ENCODE measurements around the gene NECAB3.
A peak's percentile ranks its signal among the peaks of the same experiment; 100 is the strongest.

NECAB3 gene

GRCh38 chr20:33667245-33667675 lies 7.0 kb downstream of the NECAB3 start:
- peak overlapping the region; percentile 58 for H3K4me3 ChIP-seq (ENCODE audit: low read depth, low read length)
- TF ChIP-seq CTCF (IDR thresholded peaks at IDR 0.05; ENCODE audit: insufficient read depth, low read length, missing control alignments) = no peak
- CTCF ChIA-PET = interaction anchor here (0.9 to 8.7 kb wide), 23 partner anchors 12 to 463 kb away, joined by 3 to 99 read pairs (median 5); partner anchors contain the start of genes CBFA2T2 and E2F1
- POLR2A ChIA-PET = interaction anchor here (1.0 to 1.3 kb wide), 2 partner anchors 178 to 224 kb away, joined by 3 to 4 read pairs; partner anchors contain the start of gene CBFA2T2
- DNase-seq (ENCODE audit: low read depth, low spot score) = no peak

DNA sequence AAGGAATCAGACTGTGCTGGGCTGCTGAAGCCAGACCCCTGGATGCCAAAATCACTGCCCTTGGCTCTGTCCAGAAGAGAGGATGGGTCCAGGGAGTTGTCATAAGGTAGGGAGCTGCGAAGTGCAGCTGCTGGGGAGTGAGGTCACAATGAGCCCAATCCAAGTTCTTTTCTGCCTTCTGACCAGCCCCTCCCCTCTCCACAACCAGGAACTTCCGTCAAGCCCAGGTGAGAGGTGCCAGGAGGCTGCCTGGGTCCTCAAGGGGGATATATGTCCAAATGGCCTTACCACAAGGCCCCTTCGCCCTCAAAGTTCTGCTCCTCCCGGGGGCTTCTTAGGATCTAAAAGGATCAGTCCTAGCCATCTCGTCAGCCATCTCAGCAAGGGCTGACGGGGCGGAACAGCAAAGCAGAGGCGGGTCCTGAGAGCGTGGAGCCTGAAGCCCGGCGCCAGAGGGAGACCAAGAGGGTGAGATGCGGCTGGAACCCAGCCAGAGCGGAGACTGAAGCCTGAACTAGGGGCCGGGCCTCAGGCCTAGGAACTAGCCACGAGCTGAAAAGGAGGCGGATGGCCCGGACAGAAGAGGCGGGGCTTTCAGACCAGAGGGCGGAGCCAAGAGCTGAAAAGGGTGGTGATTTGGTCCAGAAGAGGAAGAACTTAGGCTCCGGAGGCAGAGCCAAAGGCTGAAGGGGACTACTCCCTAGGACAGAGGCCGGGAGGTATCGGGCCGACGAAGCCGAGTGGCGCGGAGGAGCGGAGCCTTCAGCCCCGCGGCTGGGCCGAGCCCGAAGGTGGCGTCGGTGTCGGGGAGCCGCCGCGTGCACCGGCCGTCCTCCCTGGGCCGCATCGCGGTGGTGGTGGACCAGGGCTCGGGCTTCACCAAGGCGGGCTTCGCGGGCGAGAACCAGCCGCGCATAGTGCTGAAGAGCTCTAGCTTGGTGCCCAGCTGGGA lies 7.7 kb downstream of the NECAB3 start, which contains the start of gene ACTL10:
Gene ACTL10 (plus strand): TSS at position 651 of the 952 bp plus-strand sequence. CDS start 555 bp downstream, outside the sequence.
- ChIA-PET POLR2A (interaction anchor here (0.7 to 1.3 kb wide), 4 partner anchors 8 to 224 kb away, joined by 3 to 4 read pairs (median 3); partner anchors contain the start of genes CBFA2T2 and ZNF341), CTCF (interaction anchor here (0.7 to 8.7 kb wide), 18 partner anchors 13 to 464 kb away, joined by 3 to 99 read pairs (median 5); partner anchors contain the start of genes CBFA2T2 and E2F1)
- peak; percentile 79 for DNase-seq (ENCODE audit: low read depth, low spot score)
- TF ChIP-seq CTCF (IDR thresholded peaks at IDR 0.05; ENCODE audit: insufficient read depth, low read length, missing control alignments) = peak; percentile 66
- H3K4me3 ChIP-seq (ENCODE audit: low read depth, low read length) = peak within 1 kb of the TSS; percentile 58

GRCh38 chr20:33664762-33665144 lies 9.5 kb downstream of the NECAB3 start:
- CTCF ChIA-PET = interaction anchor here (0.9 to 8.7 kb wide), 3 partner anchors 13 to 466 kb away, joined by 3 to 99 read pairs (median 3); no protein-coding TSS in a partner anchor
- DNase-seq (ENCODE audit: low read depth, low spot score) = no peak
- POLR2A ChIA-PET = interaction anchor here (0.9 to 1.8 kb wide), 2 partner anchors 7 to 16 kb away, joined by 3 to 5 read pairs; no protein-coding TSS in a partner anchor

GRCh38 chr20:33664085-33664761 lies 10.0 kb downstream of the NECAB3 start:
- ChIA-PET POLR2A (interaction anchor here (0.7 to 1.8 kb wide), 7 partner anchors 8 to 219 kb away, joined by 3 to 10 read pairs (median 3); no protein-coding TSS in a partner anchor), CTCF (interaction anchor here (0.9 to 8.7 kb wide), 3 partner anchors 13 to 467 kb away, joined by 3 to 99 read pairs (median 3); no protein-coding TSS in a partner anchor)
- TF ChIP-seq CTCF (IDR thresholded peaks at IDR 0.05; ENCODE audit: insufficient read depth, low read length, missing control alignments) = no peak
- peak overlapping the region; percentile 72 for H3K4me3 ChIP-seq (ENCODE audit: low read depth, low read length)
- DNase-seq (ENCODE audit: low read depth, low spot score) = no peak

More at GRCh38 chr20:33664762-33665144, 9.5 kb downstream of the NECAB3 start:
- no peak for TF ChIP-seq CTCF (IDR thresholded peaks at IDR 0.05; ENCODE audit: insufficient read depth, low read length, missing control alignments)
- no peak overlapping the region; the same call in 1 of the 2 replicates for H3K4me3 ChIP-seq (ENCODE audit: low read depth, low read length)

DNA sequence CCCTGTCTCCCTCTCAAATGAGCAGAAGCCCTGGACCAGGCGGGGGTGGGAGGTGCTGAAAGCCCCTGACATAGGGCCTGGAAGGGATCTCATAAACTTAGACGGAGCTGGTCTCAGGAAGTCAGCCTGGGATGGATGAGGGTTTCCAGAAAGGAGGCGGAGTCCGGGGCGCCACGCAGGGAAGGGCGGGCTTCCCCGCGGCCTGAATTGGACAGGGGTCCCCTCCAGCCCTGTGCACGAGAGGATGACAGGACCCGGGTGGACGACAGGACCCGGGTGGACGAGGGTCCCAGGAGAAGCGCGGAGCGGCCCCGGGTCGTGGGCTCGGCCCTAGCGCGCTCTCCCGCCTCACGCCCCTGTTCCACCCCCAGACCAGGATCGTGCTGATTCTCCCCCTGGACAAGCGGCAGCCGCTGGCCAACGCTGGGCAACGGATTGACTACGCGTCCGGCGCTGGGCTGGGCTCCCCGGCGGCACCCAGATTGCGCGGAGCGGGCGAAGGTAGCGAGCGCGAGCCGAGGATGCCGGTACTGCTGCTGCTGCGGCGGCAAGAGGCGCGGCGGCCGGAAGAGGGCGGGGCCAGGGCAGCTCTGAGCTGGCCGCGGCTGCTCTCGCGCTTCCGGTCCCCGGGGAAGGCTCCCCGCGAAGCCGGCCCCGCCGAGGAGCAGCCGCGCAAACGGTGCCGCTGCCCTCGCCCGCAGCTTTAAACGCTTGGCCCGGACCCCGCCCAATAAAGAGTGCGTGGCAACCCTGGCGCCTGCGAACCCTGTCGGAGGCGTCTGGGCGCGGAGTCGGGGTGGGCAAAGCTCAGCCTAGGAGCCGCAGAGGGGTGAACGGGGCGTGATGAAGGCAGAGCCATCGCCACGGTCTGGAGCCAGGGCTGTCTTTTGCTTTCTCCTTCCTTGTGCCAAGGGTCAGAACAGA lies 10.8 kb downstream of the NECAB3 start:
- no peak for DNase-seq (ENCODE audit: low read depth, low spot score)
- TF ChIP-seq CTCF (IDR thresholded peaks at IDR 0.05; ENCODE audit: insufficient read depth, low read length, missing control alignments) = no peak
- ChIA-PET CTCF (interaction anchor here (1.1 to 8.7 kb wide), 3 partner anchors 12 to 467 kb away, joined by 3 to 99 read pairs (median 12); no protein-coding TSS in a partner anchor), POLR2A (interaction anchor here (0.7 to 1.8 kb wide), 8 partner anchors 8 to 219 kb away, joined by 3 to 10 read pairs (median 4); no protein-coding TSS in a partner anchor)
- peak overlapping the region; percentile 72 for H3K4me3 ChIP-seq (ENCODE audit: low read depth, low read length)
